GM21723 (cell line): ENCODE measurements around the gene SMG5.

ENCODE experiments used
- ATAC-seq: cut with Tn5 transposase; IDR thresholded peaks from one replicate; pipeline ENCODE4 v1.9.1; 2021; ENCODE audit warnings: mild to moderate bottlenecking, moderate library complexity; ENCODE audit not compliant: unreplicated experiment

The SMG5 gene

GRCh38 chr1:156246241-156246780 lies 36.3 kb downstream of the SMG5 start:
- ATAC-seq, result no peak

- ATAC-seq, result no peak
These were observed 37.0 kb downstream of the SMG5 start for GRCh38 chr1:156245451-156246232.

- ATAC-seq, result no peak
These were observed 37.9 kb downstream of the SMG5 start for GRCh38 chr1:156244712-156245111.

GRCh38 chr1:156244126-156244525 lies 38.5 kb downstream of the SMG5 start:
- ATAC-seq, result no peak

GRCh38 chr1:156242738-156243137 lies 39.9 kb downstream of the SMG5 start:
- ATAC-seq, result no peak

- no peak for ATAC-seq
These were observed 40.7 kb downstream of the SMG5 start, which contains the start of gene BGLAP for GRCh38 chr1:156241926-156242325. BGLAP (plus strand) TSS chr1:156242184; CDS start chr1:156242232, 48 bp downstream.

- no peak for ATAC-seq
These were observed 41.3 kb downstream of the SMG5 start for GRCh38 chr1:156241311-156241811.

GRCh38 chr1:156238248-156238647 lies 44.4 kb downstream of the SMG5 start:
- no peak for ATAC-seq

- ATAC-seq, result no peak
These were observed 46.5 kb downstream of the SMG5 start for GRCh38 chr1:156236164-156236563.

GRCh38 chr1:156233426-156234127 lies 49.0 kb downstream of the SMG5 start:
- no peak for ATAC-seq

GRCh38 chr1:156232201-156232894 lies 50.3 kb downstream of the SMG5 start:
- ATAC-seq, result no peak

GRCh38 chr1:156230473-156230837 lies 52.2 kb downstream of the SMG5 start:
- ATAC-seq, result no peak

GRCh38 chr1:156229809-156230472 lies 52.7 kb downstream of the SMG5 start:
- ATAC-seq, result no peak

- no peak for ATAC-seq
These were observed 54.1 kb downstream of the SMG5 start for GRCh38 chr1:156228501-156228900.

- ATAC-seq, result peak; percentile 7
These were observed 55.8 kb downstream of the SMG5 start for GRCh38 chr1:156226782-156227181.

- peak; percentile 87 for ATAC-seq
These were observed 56.5 kb downstream of the SMG5 start for GRCh38 chr1:156226116-156226538.

- no peak for ATAC-seq
These were observed 57.0 kb downstream of the SMG5 start for GRCh38 chr1:156225677-156226014.

- no peak for ATAC-seq
These were observed 60.5 kb downstream of the SMG5 start for GRCh38 chr1:156221986-156222692.

- ATAC-seq, result no peak
These were observed 62.4 kb downstream of the SMG5 start for GRCh38 chr1:156220226-156220625.

- no peak for ATAC-seq
These were observed 64.8 kb downstream of the SMG5 start for GRCh38 chr1:156217871-156218270.
